Endometrial microvascular endothelial cells (primary cell): ENCODE data around the gene BRD1. TPM values are rescaled to one million over a fixed set of nuclear protein-coding genes. Genes with fewer than 3 reads are reported as not detected.
"Not testable (repeated sequence)": the region's sequence is repeated elsewhere in the genome, so short reads cannot be mapped to it uniquely, and the experiment has no call there.

Experiments used
- in situ Hi-C: cut with HindIII; loops from 2 replicates; pipeline ENCODE4 v1.10.0; 2017; ENCODE audit warnings: low sequenced_read_pairs, low pct_unique_long_range_greater_than_20kb; ENCODE audit errors: inconsistent ontology term
- total RNA-seq: library from RNA; depleted of rRNA; stranded (reverse); fragments of >200 nt; gene quantifications from one replicate; pipeline ENCODE4 v1.2.3, GENCODE V29; 2015; ENCODE audit errors: inconsistent ontology term

The BRD1 gene
- total RNA-seq, 1 donor from 2014 or later, result 16.1 TPM

GRCh38 chr22:49829044-49829853 is 1.6 kb upstream of the BRD1 start:
- in situ Hi-C loops, result no loop called here

GRCh38 chr22:49828599-49828965 is 909 bp upstream of the BRD1 start:
- in situ Hi-C loops, result no loop called here

- in situ Hi-C loops, result no loop called here
Observed at GRCh38 chr22:49827271-49827852, 311 bp downstream of the BRD1 start.

- in situ Hi-C loops, result no loop called here
Observed at GRCh38 chr22:49826603-49827270, 936 bp downstream of the BRD1 start.

GRCh38 chr22:49825944-49826602 is 1.6 kb downstream of the BRD1 start:
- in situ Hi-C loops, result no loop called here

GRCh38 chr22:49825436-49825835 is 2.2 kb downstream of the BRD1 start:
- in situ Hi-C loops, result no loop called here

- in situ Hi-C loops, result no loop called here
Observed at GRCh38 chr22:49824936-49825335, 2.7 kb downstream of the BRD1 start.

GRCh38 chr22:49824185-49824925 is 3.3 kb downstream of the BRD1 start:
- in situ Hi-C loops, result no loop called here

GRCh38 chr22:49823289-49824045 is 4.2 kb downstream of the BRD1 start:
- in situ Hi-C loops, result no loop called here

- in situ Hi-C loops, result not testable (repeated sequence)
Observed at GRCh38 chr22:49821741-49822140, 5.9 kb downstream of the BRD1 start.

- in situ Hi-C loops, result no loop called here
Observed at GRCh38 chr22:49820984-49821383, 6.7 kb downstream of the BRD1 start.

GRCh38 chr22:49817359-49817758 is 10.3 kb downstream of the BRD1 start:
- in situ Hi-C loops, result no loop called here

- in situ Hi-C loops, result no loop called here
Observed at GRCh38 chr22:49815641-49816091, 12.0 kb downstream of the BRD1 start.

GRCh38 chr22:49814856-49815255 is 12.8 kb downstream of the BRD1 start:
- in situ Hi-C loops, result no loop called here

- in situ Hi-C loops, result no loop called here
Observed at GRCh38 chr22:49814164-49814686, 13.4 kb downstream of the BRD1 start.

GRCh38 chr22:49812838-49813237 is 14.8 kb downstream of the BRD1 start:
- in situ Hi-C loops, result no loop called here

GRCh38 chr22:49811020-49811791 is 16.5 kb downstream of the BRD1 start:
- in situ Hi-C loops, result no loop called here
